HG03432 (cell line): ENCODE measurements around the gene RHEB.
A peak's percentile ranks its signal among the peaks of the same experiment; 100 is the strongest.

Experiments used
- ATAC-seq: cut with Tn5 transposase; IDR thresholded peaks from one replicate; pipeline ENCODE4 v1.9.1; 2021; ENCODE audit warnings: mild to moderate bottlenecking, moderate library complexity; ENCODE audit not compliant: unreplicated experiment

RHEB gene

GRCh38 chr7:151529842-151530241 is 10.1 kb upstream of the RHEB start:
- ATAC-seq, result no peak

GRCh38 chr7:151524845-151525244 is 5.2 kb upstream of the RHEB start:
- ATAC-seq, result no peak

- no peak for ATAC-seq
These were observed 4.6 kb upstream of the RHEB start for GRCh38 chr7:151524331-151524730.

GRCh38 chr7:151520419-151521261 is 945 bp upstream of the RHEB start:
- peak; percentile 3 for ATAC-seq

GRCh38 chr7:151518947-151519764 is 539 bp downstream of the RHEB start:
- ATAC-seq, result peak; percentile 61

GRCh38 chr7:151518105-151518946 is 1.4 kb downstream of the RHEB start:
- no peak for ATAC-seq

- no peak for ATAC-seq
These were observed 2.0 kb downstream of the RHEB start for GRCh38 chr7:151517601-151518104.

- no peak for ATAC-seq
These were observed 4.5 kb downstream of the RHEB start for GRCh38 chr7:151515276-151515565.

- ATAC-seq, result no peak
These were observed 5.0 kb downstream of the RHEB start for GRCh38 chr7:151514461-151515275.

- ATAC-seq, result no peak
These were observed 6.6 kb downstream of the RHEB start for GRCh38 chr7:151513133-151513532.

- ATAC-seq, result no peak
These were observed 7.3 kb downstream of the RHEB start for GRCh38 chr7:151512353-151512752.

- ATAC-seq, result no peak
These were observed 7.7 kb downstream of the RHEB start for GRCh38 chr7:151511946-151512345.

- no peak for ATAC-seq
These were observed 8.4 kb downstream of the RHEB start for GRCh38 chr7:151511270-151511669.

- ATAC-seq, result no peak
These were observed 9.9 kb downstream of the RHEB start for GRCh38 chr7:151509670-151510333.

GRCh38 chr7:151508991-151509390 is 10.7 kb downstream of the RHEB start:
- ATAC-seq, result no peak

GRCh38 chr7:151507806-151508205 is 11.9 kb downstream of the RHEB start:
- no peak for ATAC-seq

- no peak for ATAC-seq
These were observed 12.8 kb downstream of the RHEB start for GRCh38 chr7:151506901-151507382.

GRCh38 chr7:151505836-151506468 is 13.7 kb downstream of the RHEB start:
- ATAC-seq, result no peak

GRCh38 chr7:151505433-151505832 is 14.3 kb downstream of the RHEB start:
- no peak for ATAC-seq
